ENCODE measurements around the gene SLC37A1.

- TF ChIP-seq EZH2 (IDR thresholded peaks at IDR 0.05), result no peak
- TF ChIP-seq CTCF (IDR thresholded peaks at IDR 0.05 in 2 of 3, conservative IDR thresholded peaks at IDR 0.05 in 1 of 3; ENCODE audit: borderline replicate concordance in 1 of 3, insufficient read depth in 1 of 3, low read depth in 2 of 3, low read length in 2 of 3), result 0 out of 6 replicates have a peak, but pooled peaks of 1 of the 3 experiments have one; percentile 22
- no peak for TF ChIP-seq SIN3A (IDR thresholded peaks at IDR 0.05; ENCODE audit: low read depth)
- TF ChIP-seq EZH2phosphoT487 (IDR thresholded peaks at IDR 0.05; ENCODE audit: borderline replicate concordance), result no peak
- TF ChIP-seq CEBPB (IDR thresholded peaks at IDR 0.05; ENCODE audit: low read depth), result no peak
Observed at GRCh38 chr21:42499444-42500112, 14.1 kb upstream of the SLC37A1 start.

All from HCT116 (cell line).